Raji (cell line): Measurements from ENCODE around the gene CCNL1.

ENCODE experiments used
- POLR2A ChIP-seq: IDR thresholded peaks from 2 replicates; pipeline ENCODE4 v1.6.1; 2011; ENCODE audit warnings: low read depth, low read length, control low read depth; ENCODE audit not compliant: insufficient read depth

The CCNL1 gene

GRCh38 chr3:157104928-157105652 lies 54.9 kb downstream of the CCNL1 start:
- peak; percentile 31; the same call in 1 of the 2 replicates for TF ChIP-seq POLR2A

GRCh38 chr3:157104521-157104920 lies 55.4 kb downstream of the CCNL1 start:
- no peak for TF ChIP-seq POLR2A

GRCh38 chr3:157103860-157104259 lies 56.1 kb downstream of the CCNL1 start:
- TF ChIP-seq POLR2A = no peak

GRCh38 chr3:157103280-157103679 lies 56.7 kb downstream of the CCNL1 start:
- TF ChIP-seq POLR2A = peak; percentile 38; the same call in 1 of the 2 replicates

- no peak for TF ChIP-seq POLR2A
Measured at GRCh38 chr3:157102098-157102497, 57.8 kb downstream of the CCNL1 start.

GRCh38 chr3:157101486-157101885 lies 58.5 kb downstream of the CCNL1 start:
- no peak for TF ChIP-seq POLR2A

GRCh38 chr3:157100608-157101396 lies 59.1 kb downstream of the CCNL1 start:
- TF ChIP-seq POLR2A = no peak

- TF ChIP-seq POLR2A = no peak
Measured at GRCh38 chr3:157100096-157100477, 59.9 kb downstream of the CCNL1 start.

- TF ChIP-seq POLR2A = no peak
Measured at GRCh38 chr3:157099326-157100095, 60.4 kb downstream of the CCNL1 start.

GRCh38 chr3:157098823-157099185 lies 61.1 kb downstream of the CCNL1 start:
- no peak for TF ChIP-seq POLR2A

GRCh38 chr3:157098121-157098822 lies 61.7 kb downstream of the CCNL1 start:
- no peak for TF ChIP-seq POLR2A
